Measurements from ENCODE around the gene CD72. TPM values are rescaled to one million over a fixed set of nuclear protein-coding genes. Genes with fewer than 3 reads are reported as not detected.
"Not testable (repeated sequence)": the region's sequence is repeated elsewhere in the genome, so short reads cannot be mapped to it uniquely, and the experiment has no call there.

CD72 gene
- total RNA-seq, 1 donor from 2014 or later: 0.89 TPM

DNA sequence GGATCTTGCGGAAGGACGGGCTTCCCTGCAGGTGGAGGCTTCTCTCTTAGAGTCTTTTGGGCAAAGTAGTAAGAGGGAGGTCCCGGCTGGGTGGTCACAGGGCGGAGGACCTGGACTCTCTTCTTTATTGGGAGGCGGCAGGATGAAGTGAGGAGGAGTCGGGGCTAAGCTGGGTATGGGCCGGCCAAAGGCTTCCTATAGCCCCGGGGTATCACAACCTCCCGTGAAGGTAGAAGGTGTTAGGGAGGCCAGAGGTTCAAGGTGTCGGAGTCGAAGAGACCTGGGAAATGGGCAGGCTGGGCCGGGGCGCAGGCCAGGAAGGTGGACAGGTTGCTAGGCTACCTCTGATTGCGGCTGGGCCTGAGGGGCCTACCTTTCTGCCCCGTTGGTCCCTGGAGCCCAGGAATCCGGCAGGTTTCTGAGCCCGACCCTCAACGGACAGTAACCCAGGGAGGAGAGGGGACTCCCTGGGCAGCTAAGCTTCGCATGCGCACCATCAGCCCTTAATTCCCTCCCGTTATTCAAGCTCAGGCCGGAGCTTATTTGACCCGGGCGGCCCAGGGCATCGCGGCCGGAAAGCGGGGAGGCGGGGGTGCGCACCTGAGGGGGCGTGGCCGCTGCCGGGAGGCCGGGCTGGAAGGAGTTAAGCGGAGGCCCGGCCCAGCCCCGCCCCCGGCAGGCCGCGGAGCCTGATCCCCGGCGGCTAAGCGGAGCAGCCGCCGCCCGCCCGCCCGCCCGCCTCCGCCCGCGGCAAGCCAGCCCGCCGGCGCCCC lies 13.4 kb downstream of the CD72 start, which contains the start of gene TESK1:
Gene TESK1, plus strand, starts transcription at position 685 of the 773 bp plus-strand sequence. CDS start 358 bp downstream, outside the sequence.
- intact Hi-C loops (cut with DNase I): loop anchor here (2.0 to 5.0 kb wide), 5 partner anchors 42 to 492 kb away; partner anchors contain the start of genes CCDC107 and RMRP
- DNase-seq (ENCODE audit: missing footprints) (peak; percentile 86), ATAC-seq (peak; percentile 57)

DNA sequence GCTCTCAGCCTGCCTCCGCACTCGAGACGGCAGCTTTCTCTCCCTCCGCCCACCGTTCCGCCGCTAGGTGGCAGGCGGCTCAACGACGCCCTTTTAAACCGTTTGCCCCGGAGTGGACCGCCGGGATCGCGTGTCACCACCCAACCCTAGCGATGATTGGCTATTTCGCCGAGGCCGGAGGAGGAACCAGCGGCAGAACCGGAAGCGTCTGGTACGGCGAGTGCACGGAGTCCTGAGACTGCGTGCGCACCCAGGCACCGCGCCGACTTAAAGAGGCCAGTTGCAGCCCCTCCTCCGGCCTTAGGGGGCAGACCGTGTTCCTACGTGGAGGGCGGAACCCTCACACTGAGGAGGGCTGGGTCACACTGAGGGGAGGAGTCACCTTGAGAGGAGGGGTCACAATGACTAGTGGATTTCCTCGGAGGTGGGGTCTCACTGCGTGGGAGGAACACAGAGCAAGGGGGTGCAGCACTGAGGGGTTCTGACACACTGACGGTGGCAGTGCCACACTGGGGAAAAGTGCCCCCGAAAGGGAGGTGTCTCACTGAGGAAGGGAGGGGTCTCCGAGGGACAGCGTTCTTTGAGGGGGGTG lies 14.1 kb downstream of the CD72 start:
- ATAC-seq: peak; percentile 97
- peak; percentile 100 for DNase-seq (ENCODE audit: missing footprints)
- intact Hi-C loops (cut with DNase I): loop anchor here (2.0 to 5.0 kb wide), 5 partner anchors 42 to 492 kb away; partner anchors contain the start of genes CCDC107 and RMRP

DNA sequence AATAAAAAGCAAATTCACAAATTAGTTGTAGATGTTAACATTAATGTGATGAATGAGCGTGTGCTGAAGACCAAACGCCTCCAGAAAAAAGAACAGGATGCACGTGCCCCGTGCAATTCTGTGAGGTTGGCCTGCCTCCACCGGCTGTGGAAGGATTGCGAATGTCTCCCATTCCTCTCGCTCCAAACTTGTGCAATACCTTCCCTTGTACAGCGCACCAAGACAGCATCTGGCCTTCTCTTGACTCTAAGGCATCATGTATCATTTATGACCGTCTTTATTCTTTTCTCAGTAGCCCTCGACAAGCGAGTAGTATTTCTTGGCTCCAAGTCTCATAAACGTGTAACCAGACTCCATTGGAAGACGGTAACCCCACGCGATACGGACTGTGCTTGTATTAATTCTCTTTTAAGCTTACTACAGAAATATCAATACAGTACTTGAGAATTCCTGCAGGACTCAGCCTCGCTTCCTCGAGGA lies 14.7 kb downstream of the CD72 start:
- ATAC-seq (peak; percentile 30), DNase-seq (ENCODE audit: missing footprints) (peak; percentile 84)
- intact Hi-C loops (cut with DNase I): loop anchor here (5.0 kb wide), 3 partner anchors 41 to 491 kb away; a partner anchor contains a TSS

DNA sequence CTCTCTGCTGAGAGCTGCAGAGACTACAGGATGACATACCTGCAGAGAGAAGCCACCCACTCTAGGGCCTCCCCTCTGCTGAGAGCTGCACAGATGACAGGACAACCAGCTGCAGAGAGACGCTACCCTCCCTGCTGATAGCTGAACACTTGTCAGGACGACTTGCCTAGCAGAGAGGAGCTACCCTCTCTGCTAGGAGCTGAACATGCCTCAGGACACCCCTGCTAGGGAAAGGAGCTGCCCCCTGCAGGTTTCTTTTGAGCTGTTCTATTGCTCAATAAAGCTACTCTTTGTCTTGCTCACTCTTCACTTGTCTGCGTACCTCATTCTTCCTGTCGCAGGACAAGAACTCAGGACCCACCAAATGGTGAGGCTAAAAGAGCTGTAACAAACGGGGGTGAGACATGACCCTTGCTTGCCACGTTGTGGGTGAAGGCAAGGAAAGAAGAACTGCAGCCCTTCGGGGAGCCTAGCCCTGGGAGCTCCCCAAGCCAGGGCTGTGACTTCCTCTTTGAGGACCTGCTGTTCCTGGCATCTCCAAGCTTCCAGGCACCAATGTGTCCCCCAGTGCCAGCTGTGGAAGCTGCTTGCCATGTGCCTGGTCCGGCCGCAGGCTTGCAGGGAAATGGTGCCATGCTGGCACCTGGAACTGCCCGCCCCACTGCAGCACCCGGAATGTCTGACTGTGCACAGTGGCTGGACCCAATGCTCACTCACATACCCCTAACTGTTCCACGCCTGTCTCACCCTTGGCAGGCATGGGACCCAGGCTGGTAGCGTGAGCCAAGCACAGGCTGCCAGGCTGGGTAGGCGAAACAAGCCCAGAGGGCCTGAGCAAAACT lies 18.2 kb downstream of the CD72 start:
- intact Hi-C loops (cut with DNase I): loop anchor here (5.0 kb wide), 3 partner anchors 38 to 488 kb away; a partner anchor contains a TSS
- no peak for ATAC-seq
- DNase-seq (ENCODE audit: missing footprints): no peak

DNA sequence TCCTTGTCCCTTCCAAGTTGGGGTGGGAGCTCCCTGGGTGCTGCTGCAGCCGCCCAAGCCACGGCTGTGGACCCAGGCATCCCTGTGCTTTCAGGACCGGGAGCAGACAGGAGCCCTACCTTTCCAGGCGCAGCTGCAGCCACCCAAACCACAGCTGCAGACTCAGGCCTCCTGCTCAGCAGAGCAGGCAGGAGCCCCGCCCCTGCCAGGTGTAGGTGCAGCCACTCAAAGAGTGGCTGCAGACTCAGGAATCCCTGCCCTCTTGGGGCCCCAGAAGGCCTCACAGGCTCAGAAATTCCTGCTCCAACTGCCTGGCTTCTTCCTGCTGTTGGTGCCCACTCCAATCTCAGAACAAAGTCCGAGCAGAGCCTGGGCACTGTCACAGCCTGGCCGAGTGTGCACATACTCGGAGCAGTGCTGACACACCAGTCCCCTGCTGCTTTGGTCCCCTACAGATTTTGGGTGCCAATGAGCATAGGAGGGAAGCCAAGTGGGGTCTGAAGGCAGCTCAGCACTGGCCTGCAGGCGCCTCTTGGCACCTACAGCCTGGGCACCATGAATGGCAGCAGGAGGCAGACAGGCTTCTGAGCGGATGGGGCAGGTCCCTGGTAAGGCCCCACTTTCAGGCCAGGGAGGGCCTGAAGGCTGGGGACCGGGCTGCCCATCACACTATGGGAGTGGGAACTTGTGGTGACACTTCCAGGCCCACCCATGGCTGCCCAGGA lies 19.2 kb downstream of the CD72 start:
- DNase-seq (ENCODE audit: missing footprints): no peak
- intact Hi-C loops (cut with DNase I): no loop called here
- no peak for ATAC-seq

DNA sequence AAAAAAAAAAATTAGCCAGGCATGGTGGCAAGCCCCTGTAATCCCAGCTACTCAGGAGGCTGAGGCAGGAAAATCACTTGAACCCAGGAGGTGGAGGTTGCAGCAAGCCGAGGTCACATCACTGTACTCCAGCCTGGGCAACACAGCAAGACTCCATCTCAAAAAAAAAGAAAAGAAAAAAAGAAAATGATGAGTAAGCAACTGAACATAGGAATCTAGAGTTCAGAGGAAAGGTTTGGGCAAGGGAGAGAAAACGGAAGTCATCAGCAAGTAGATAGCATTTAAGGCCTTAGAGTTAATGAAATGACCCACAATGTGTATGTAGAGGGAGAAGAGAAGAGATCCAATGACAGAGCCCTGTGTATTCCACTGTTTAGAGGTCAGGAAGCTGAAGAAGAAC lies 21.3 kb downstream of the CD72 start:
- DNase-seq (ENCODE audit: missing footprints); ATAC-seq; intact Hi-C loops (cut with DNase I): not testable (repeated sequence)

DNA sequence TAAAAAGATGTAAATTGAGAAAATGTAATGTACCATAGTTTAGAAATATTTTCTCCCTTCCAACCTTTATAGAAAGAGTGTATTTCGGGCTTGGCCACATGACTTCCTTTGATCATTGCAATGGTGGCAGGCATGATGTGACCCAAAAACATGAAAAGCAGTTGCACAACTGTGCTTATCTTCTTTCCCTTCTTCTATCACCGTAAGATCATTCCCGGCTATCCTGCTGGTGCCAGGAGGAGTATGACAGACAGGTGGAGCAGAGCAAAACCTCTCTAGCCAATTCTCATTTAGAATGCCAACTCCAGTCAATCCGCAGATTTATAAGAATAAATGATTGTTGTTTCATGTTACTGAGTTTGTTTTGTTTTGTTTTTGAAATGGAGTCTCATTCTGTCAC lies 23.7 kb downstream of the CD72 start:
- no peak for DNase-seq (ENCODE audit: missing footprints)
- intact Hi-C loops (cut with DNase I): no loop called here
- no peak for ATAC-seq

DNA sequence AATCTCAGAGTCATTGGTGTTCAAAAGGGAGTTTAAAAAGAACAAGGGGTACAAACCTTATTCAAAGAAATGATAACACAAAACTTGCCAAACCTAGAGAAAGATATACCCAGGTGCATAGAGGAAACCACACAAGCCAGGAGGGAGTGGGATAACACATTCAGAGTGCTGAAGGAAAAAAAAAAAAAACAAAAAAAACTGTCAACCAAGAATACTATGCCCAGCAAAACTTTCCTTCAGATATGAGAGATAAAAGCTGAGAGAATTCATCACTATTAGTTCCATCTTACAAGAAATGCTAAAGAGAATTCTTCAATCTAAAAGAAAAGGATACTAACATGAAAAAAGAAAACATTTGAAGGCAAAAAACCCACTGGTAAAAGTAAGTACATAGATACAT lies 24.6 kb downstream of the CD72 start:
- DNase-seq (ENCODE audit: missing footprints): no peak
- intact Hi-C loops (cut with DNase I): no loop called here
- no peak for ATAC-seq

DNA sequence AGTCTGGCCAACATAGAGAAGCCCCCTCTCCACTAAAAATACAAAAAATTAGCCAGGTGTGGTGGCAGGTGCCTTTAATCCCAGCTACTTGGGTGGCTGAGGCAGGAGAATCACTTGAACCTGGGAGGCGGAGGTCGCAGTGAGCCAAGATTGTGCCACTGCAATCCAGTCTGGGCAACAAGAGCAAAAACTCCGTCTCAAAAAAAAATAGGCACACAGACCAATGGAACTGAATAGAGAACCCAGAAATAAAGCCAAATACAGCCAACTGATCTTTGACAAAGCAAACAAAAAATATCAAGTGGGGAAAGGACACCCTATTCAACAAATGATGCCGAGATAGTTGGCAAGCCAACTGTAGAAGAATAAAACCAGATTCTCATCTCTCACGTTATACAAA lies 29.7 kb downstream of the CD72 start:
- intact Hi-C loops (cut with DNase I): not testable (repeated sequence)

DNA sequence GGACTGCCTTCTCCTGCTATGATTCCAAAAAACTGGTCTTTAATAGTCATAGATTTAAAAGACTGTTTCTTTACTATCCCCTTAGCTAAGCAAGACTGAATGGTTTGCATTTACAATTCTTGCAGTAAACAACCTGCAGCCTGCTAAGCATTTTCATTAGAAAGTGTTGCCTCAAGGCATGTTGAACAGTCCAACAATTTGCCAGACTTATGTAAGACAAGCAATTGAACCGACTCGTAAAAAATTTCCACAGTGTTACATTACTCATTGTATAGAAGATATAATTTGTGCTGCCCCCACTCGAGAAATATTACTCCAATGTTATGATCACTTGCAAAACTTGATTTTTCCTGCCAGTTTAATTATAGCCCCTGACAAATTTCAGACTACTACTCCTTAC lies 33.5 kb downstream of the CD72 start:
- intact Hi-C loops (cut with DNase I); DNase-seq (ENCODE audit: missing footprints); ATAC-seq: not testable (repeated sequence)

More for the DNA sequence above, 29.7 kb downstream of the CD72 start:
- not testable (repeated sequence) for ATAC-seq; DNase-seq (ENCODE audit: missing footprints)

DNA sequence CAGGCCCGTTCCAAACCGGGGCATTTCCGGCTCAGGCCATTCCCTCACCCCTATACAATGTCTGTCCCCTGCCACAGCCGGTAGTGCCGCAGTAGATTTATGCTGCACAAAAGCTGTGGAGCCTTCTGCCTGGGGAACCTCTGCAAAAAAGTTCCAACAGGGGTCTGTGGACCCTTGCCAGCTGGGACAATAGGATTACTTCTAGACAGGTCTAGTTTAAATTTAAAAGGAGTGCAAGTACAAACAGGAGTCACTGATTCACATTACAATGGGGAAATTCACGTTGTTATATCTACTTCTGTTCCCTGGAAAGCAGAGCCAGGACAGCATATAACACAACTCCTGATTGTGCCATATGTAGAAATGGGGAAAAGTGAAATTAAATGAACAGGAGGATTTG lies 34.7 kb downstream of the CD72 start:
- intact Hi-C loops (cut with DNase I); ATAC-seq; DNase-seq (ENCODE audit: missing footprints): not testable (repeated sequence)

DNA sequence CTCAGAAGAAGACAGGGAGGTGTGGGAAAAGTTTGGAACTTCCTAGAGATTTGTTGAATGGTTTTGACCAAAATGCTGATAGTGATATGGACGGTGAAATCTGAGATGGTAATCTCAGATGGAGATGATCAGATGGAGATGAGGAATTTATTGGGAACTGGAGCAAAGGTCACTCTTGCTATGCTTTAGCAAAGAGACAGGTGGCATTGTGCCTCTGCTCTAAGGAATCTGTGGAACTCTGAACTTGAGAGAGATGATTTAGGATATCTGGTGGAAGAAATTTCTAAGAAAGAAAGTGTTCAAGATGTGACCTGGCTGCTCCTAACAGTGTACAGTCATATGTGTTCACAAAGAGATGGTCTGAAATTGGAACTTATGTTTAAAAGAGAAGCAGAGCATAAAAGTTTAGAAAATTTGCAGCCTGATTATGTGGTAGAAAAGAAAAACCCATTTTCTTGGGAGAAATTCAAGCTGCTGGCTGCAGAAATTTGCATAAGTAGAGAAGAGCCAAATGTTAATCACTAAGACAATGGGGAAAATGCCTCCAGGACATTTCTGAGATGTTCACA lies 38.5 kb downstream of the CD72 start:
- intact Hi-C loops (cut with DNase I); ATAC-seq; DNase-seq (ENCODE audit: missing footprints): not testable (repeated sequence)

DNA sequence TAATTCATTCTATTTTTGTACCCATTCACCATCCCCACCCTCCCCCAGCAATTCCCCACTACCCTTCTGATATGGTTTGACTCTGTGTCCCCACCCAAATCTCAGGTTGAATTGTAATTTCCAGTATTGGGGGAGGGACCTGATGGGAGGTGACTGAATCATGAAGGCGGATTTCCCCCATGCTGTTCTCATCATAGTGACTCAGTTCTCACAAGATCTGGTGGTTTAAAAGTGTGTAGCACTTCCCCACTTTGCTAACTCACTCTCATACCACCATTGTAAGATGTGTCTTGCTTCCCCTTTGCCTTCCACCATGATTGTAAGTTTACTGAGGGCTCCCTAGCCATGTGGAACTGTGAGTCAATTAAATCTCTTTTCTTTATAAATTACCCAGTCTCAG lies 39.1 kb downstream of the CD72 start:
- intact Hi-C loops (cut with DNase I): no loop called here
- ATAC-seq (no peak), DNase-seq (ENCODE audit: missing footprints) (no peak)

DNA sequence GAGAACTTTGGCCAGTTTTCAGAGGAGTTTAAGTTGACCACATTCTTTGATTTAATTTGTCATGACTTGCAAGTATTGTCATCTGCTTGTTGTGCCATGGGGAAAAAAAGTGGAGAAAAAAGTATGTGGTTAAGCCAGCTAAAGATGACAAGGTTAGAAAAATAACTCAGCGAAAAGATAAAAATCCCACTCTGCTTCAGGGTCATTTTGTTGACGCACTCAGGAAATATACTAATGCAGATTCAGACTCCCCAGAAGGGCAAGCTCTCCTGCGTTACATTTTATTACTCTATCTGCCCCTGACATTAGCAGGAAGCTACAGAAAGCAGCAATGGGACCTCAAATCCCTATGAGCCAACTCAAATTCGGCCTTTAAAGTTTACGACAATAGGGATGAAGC lies 40.7 kb downstream of the CD72 start:
- no peak for ATAC-seq
- DNase-seq (ENCODE audit: missing footprints): no peak
- intact Hi-C loops (cut with DNase I): no loop called here

DNA sequence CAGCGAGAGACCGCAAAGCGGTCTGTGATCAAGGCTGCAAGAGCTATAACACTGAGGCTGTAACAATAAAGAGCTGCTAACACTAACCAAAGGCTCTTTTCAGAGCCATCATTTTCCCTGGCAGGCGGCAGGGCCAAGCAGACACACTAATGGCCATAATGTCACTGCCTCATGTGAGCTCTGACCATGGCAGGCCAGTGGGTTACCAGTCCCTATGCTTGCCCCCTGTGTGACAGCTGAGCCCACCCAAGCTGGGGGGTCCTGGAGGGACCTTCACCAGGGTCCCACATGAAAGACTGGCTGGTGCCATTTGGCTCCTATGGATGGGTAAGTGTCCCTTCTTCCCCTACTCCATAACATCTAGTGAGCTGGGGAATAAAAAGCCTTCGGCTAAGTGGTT lies 42.7 kb downstream of the CD72 start:
- DNase-seq (ENCODE audit: missing footprints): no peak
- no peak for ATAC-seq
- intact Hi-C loops (cut with DNase I): no loop called here

DNA sequence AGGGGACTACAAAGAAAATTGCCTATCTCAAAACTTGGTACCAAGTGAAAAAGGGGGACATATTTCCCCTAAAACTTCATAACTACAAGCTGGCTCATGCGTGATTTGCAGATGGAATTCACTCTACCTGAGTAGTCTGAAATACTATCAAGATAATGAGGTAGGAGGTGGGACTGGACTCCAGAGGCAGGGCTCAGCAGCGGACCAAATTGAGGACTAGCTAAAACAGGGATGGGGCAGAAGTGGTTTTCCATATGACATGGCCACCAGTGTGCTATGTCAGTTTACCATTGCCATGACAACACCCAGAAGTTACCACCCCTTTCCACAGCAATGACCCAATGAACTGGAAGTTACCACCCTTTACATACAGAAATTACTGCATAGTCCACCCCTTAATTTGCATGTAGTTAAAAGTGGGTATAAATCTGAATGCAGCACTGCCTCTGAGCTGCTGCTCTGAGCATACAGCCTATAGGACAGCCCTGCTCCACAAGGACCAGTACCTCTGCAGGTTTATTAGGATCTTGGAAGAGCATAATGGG lies 43.6 kb downstream of the CD72 start:
- ATAC-seq: no peak
- intact Hi-C loops (cut with DNase I): no loop called here
- no peak for DNase-seq (ENCODE audit: missing footprints)

DNA sequence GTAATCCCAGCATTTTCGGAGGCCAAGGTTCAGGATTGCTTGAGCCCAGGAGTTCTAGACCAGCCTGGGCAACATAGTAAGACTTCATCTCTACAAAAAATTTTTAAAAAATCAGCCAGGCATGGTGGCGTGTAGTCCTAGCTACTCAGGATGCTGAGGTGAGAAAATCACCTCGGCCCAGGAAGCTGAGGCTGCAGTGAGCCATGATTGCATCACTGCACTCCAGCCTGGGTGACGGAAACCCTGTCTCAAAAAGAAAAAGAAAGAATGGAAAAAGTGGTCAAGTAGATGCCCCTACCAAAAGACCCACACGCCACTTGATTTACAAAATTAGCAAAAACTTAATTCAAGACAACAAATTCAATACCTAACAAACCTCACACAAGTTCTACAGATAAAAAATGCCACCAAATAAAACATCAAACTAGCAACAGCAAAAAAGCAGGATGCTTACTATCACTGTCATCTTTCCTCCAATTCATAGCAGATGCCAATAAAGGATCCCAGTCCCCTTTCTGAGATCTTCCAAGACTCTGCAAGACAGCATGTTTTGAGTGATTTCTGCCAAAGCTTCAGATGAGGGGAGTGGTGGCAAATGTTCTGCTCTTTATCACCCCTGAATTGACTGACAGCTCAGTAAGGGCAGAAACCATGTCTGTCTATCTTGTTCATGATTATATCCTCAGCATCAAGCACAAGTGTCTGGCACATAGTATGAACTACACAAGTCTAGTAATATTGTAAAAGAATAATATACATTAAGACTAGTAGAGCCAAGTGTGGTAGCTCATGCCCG lies 47.3 kb downstream of the CD72 start:
- DNase-seq (ENCODE audit: missing footprints) (no peak), ATAC-seq (no peak)
- intact Hi-C loops (cut with DNase I): no loop called here

Measured in Right ventricle myocardium inferior (tissue), 1 donor.